Loucy (cell line): ENCODE results near the gene HID1.

Source experiments
- H2AFZ ChIP-seq: fragments of 200-600 bp; sonication (generic); 2 replicates; pipeline ENCODE4 v1.6.0; 2016; ENCODE audit warnings: antibody characterized with exemption, mild to moderate bottlenecking, low read length, moderate library complexity
- H3F3A ChIP-seq: fragments of 200-600 bp; 2 replicates; pipeline ENCODE4 v1.6.0; 2016; ENCODE audit warnings: antibody characterized with exemption, low read depth, mild to moderate bottlenecking
- H3K27me3 ChIP-seq: fragments of 200-600 bp; sonication (generic); 2 replicates; pipeline ENCODE4 v1.6.1; 2014; ENCODE audit warnings: low read length, mild to moderate bottlenecking; ENCODE audit not compliant: insufficient read depth, poor library complexity, severe bottlenecking
- H3K36me3 ChIP-seq: fragments of 200-600 bp; sonication (generic); 2 replicates; pipeline ENCODE4 v1.6.1; 2016; ENCODE audit warnings: low read length; ENCODE audit not compliant: insufficient read depth
- H3K4me1 ChIP-seq: fragments of 200-600 bp; sonication (generic); 2 replicates; pipeline ENCODE4 v1.5.1; 2014; ENCODE audit warnings: low read length, mild to moderate bottlenecking; ENCODE audit not compliant: insufficient read depth, poor library complexity, severe bottlenecking
- H3K4me2 ChIP-seq: fragments of 200-600 bp; sonication (generic); 2 replicates; pipeline ENCODE4 v1.6.0; 2014; ENCODE audit warnings: antibody characterized with exemption, low read length, low read depth, mild to moderate bottlenecking; ENCODE audit not compliant: poor library complexity, severe bottlenecking
- H3K4me3 ChIP-seq: fragments of 200-600 bp; sonication (generic); 2 replicates; pipeline ENCODE4 v1.5.1; 2014; ENCODE audit warnings: low read length, mild to moderate bottlenecking, mixed read lengths; ENCODE audit not compliant: poor library complexity, severe bottlenecking
- H3K79me2 ChIP-seq: fragments of 200-600 bp; sonication (generic); 2 replicates; pipeline ENCODE4 v1.6.1; 2014; ENCODE audit warnings: low read length; ENCODE audit not compliant: insufficient read depth
- H3K9ac ChIP-seq: fragments of 200-600 bp; sonication (generic); 2 replicates; pipeline ENCODE4 v1.6.0; 2014; ENCODE audit warnings: mild to moderate bottlenecking, low read depth, low read length, moderate library complexity; ENCODE audit not compliant: poor library complexity, severe bottlenecking
- H3K9me2 ChIP-seq: fragments of 200-600 bp; sonication (generic); replicated peaks from 2 replicates; pipeline ENCODE4 v1.6.1; 2016; ENCODE audit warnings: low read depth, low read length, mixed read lengths
- H3K9me3 ChIP-seq: fragments of 200-600 bp; sonication (generic); 2 replicates; pipeline ENCODE4 v1.6.1; 2014; ENCODE audit warnings: mild to moderate bottlenecking, antibody characterized with exemption, low read length, low read depth; ENCODE audit not compliant: insufficient read depth
- H4K20me1 ChIP-seq: fragments of 200-600 bp; sonication (generic); 2 replicates; pipeline ENCODE4 v1.6.0; 2014; ENCODE audit warnings: antibody characterized with exemption, low read length, mild to moderate bottlenecking; ENCODE audit not compliant: insufficient read depth, poor library complexity, severe bottlenecking
- EZH2phosphoT487 ChIP-seq: fragments of 200-600 bp; IDR thresholded peaks from 2 replicates; pipeline ENCODE4 v1.6.1; 2018; ENCODE audit warnings: antibody characterized with exemption, mild to moderate bottlenecking, moderate library complexity, borderline replicate concordance
- TF ChIP-seq, protein P1 (sequence below): fragments of 200-600 bp; sonication (generic); conservative IDR thresholded peaks from 2 replicates; pipeline ENCODE4 v1.5.1; 2014; ENCODE audit warnings: mild to moderate bottlenecking, antibody characterized with exemption, low read length

The HID1 gene

DNA sequence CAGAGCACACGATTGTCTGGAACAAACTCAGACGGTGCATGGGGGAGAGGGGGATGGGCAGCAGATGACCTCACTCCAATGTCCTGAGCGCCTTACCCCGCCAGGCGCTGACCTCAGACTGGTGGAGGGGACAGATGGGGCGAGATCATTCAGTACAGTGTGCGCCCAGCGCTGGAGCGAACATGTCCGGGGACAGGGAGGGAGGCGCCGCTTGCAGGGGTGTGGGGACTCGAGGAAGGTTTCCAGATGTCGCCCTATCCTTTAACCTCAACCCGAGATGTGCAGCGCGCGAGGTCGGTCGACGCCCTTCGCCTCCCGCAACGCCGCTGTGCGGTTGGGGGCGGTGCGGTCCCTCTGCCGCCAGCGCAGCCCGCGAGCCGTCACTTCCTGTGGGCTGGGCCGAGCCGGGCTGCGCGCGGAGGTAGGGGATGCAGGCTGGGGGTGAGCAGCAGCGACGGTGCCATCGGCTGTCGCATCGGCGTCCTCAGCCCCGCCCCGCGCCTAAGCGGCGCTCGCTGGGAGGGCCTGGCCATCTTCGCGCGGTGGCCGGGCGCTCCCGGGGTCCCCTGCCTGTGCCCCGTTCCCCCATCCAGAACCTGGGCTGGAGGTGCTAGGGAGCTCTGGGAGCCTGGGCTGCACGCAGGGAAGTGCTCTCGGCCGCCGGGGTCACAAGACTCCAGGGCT lies 9.6 kb upstream of the HID1 start:
- Histone ChIP-seq H3K4me2 (peak overlapping the region; percentile 95), H2AFZ (peak overlapping the region; percentile 95), H3K4me1 (peaks cover 12% of the 10 kb centered on the region), H3K79me2 (no peaks in the 10 kb centered on the region), H4K20me1 (no peaks in the 10 kb centered on the region), H3K27me3 (no peaks in the 10 kb centered on the region), H3K9ac (peak overlapping the region; percentile 51), H3K9me3 (no peaks in the 10 kb centered on the region), H3K4me3 (peak overlapping the region; percentile 77), H3K36me3 (no peaks in the 10 kb centered on the region), H3F3A (no peaks in the 10 kb centered on the region), H3K9me2 (no peaks in the 10 kb centered on the region)
- no peak for TF ChIP-seq EZH2phosphoT487
- TF ChIP-seq, protein P1, sequence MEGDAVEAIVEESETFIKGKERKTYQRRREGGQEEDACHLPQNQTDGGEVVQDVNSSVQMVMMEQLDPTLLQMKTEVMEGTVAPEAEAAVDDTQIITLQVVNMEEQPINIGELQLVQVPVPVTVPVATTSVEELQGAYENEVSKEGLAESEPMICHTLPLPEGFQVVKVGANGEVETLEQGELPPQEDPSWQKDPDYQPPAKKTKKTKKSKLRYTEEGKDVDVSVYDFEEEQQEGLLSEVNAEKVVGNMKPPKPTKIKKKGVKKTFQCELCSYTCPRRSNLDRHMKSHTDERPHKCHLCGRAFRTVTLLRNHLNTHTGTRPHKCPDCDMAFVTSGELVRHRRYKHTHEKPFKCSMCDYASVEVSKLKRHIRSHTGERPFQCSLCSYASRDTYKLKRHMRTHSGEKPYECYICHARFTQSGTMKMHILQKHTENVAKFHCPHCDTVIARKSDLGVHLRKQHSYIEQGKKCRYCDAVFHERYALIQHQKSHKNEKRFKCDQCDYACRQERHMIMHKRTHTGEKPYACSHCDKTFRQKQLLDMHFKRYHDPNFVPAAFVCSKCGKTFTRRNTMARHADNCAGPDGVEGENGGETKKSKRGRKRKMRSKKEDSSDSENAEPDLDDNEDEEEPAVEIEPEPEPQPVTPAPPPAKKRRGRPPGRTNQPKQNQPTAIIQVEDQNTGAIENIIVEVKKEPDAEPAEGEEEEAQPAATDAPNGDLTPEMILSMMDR = no peak

DNA sequence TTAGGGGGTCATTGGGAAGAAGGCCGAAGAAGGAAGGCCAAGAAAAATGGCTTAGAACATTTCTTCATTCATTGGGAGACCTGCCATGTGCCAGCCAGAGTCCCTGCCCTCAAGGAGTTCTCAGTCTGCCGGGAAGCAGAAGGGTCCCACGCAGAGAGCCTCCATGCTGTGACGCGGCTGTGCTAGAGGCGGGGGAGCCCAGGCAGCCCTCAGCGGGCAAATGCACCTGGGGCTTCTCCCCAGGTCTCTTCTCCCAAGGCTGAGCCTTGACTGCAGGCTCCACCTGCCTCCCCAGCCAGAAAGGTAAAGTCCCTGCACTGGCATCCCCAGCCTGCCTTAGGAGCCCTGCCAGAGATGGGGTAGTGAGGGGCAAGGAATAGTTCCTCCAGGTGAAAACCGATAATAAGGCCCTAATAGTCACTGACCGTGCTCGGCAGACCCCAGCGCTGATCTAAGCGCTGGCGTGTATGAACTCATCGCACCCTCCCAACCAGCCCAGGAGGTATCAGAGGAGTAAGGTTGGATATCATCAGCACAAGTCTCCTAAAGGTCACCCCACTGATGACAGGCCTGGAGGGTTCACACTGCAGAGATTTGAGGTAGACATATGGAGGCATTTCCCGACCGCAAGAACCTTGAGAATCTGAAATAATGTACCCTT lies 8.9 kb upstream of the HID1 start:
- no peaks in the 10 kb centered on the region for H3K79me2 ChIP-seq
- H3K36me3 ChIP-seq = no peaks in the 10 kb centered on the region
- no peaks in the 10 kb centered on the region for H3F3A ChIP-seq
- no peaks in the 10 kb centered on the region for H4K20me1 ChIP-seq
- H3K27me3 ChIP-seq = no peaks in the 10 kb centered on the region
- peak overlapping the region; percentile 95 for H3K4me2 ChIP-seq
- H3K4me1 ChIP-seq = peaks cover 12% of the 10 kb centered on the region
- H3K9ac ChIP-seq = peak overlapping the region; percentile 51
- TF ChIP-seq EZH2phosphoT487 = no peak
- TF ChIP-seq, protein P1 = no peak
- peak overlapping the region; percentile 77 for H3K4me3 ChIP-seq
- no peaks in the 10 kb centered on the region for H3K9me3 ChIP-seq
- no peaks in the 10 kb centered on the region for H3K9me2 ChIP-seq
- peak overlapping the region; percentile 95 for H2AFZ ChIP-seq

DNA sequence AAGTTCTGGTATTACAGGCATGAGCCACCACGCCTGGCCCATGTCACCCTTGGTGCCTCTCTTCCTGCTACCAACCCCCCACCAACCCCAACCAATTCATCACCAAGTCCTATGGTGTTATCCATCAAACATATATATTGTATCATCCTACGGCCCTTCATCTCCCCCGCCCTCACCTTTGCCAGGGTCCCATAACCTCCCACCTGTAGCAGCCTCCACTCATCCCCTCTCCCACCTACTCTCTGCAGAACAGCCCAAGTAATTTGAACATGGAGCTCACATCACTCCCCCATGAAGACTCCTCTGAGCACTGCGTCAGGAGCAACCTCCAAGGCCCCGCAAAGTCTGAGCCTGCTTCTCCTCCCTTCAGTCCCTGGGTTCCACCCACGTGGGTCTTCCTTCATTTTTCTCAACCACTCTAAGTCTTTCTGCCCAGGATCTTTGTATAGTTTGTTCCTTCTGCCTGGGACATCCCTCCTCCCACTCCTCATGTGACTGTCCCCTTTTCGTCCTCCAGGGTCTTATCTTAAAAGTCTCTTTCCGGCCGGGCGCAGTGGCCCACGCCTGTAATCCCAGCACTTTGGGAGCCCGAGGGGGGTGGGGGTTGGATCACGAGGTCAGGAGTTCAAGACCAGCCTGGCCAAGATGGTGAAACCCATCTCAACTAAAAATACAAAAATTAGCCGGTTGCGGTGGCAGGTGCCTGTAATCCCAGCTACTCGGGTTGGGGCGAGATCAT lies 7.0 kb upstream of the HID1 start:
- Histone ChIP-seq H3F3A (no peaks in the 10 kb centered on the region), H3K79me2 (no peaks in the 10 kb centered on the region), H3K4me3 (no peak overlapping the region), H3K9ac (no peak overlapping the region), H2AFZ (no peak overlapping the region), H3K9me3 (no peaks in the 10 kb centered on the region), H3K4me2 (no peak overlapping the region), H3K4me1 (peaks cover 12% of the 10 kb centered on the region), H4K20me1 (no peaks in the 10 kb centered on the region), H3K36me3 (no peaks in the 10 kb centered on the region), H3K9me2 (no peaks in the 10 kb centered on the region), H3K27me3 (no peaks in the 10 kb centered on the region)
- no peak for TF ChIP-seq EZH2phosphoT487
- TF ChIP-seq, protein P1 = no peak
